GM12878 (cell line): ENCODE data around the gene CXCL6. TPM values are rescaled to one million over a fixed set of nuclear protein-coding genes. Genes with fewer than 3 reads are reported as not detected.

Source experiments
- EGR1 ChIP-seq, 2 experiments: IDR thresholded peaks; 1 replicate in 1 of 2; 2 replicates in 1 of 2; pipeline ENCODE4 v1.6.1; 2011 to 2012; ENCODE audit warnings: low read depth in 2 of 2, low read length in 2 of 2, borderline replicate concordance in 1 of 2, mild to moderate bottlenecking in 1 of 2, moderate library complexity in 1 of 2
- MTA3 ChIP-seq: IDR thresholded peaks from 2 replicates; pipeline ENCODE4 v1.6.1; 2012; ENCODE audit warnings: low read length, inconsistent platforms, borderline replicate concordance
- ZBTB11 ChIP-seq: fragments of 450-650 bp; formaldehyde crosslinking; IDR thresholded peaks from 2 replicates; pipeline ENCODE4 v1.5.0; 2022; ENCODE audit warnings: mild to moderate bottlenecking, missing genetic modification characterization
- ZBTB40 ChIP-seq: fragments of 450-650 bp; IDR thresholded peaks from 2 replicates; pipeline ENCODE4 v1.6.1; 2016; ENCODE audit warnings: mild to moderate bottlenecking, moderate library complexity, borderline replicate concordance
- polyA plus RNA-seq, 11 experiments: library from polyadenylated mRNA; depleted of rRNA in 4 of 11; unstranded in 6 of 11; stranded (reverse) in 5 of 11; fragments of >200 nt; fragmentation: Nextera tagmentation in 4 of 11; fragmentation: Illumina TruSeq in 1 of 11; extraction: Ambion mirVana in 4 of 11; extraction: Trizol in 1 of 11; gene quantifications; 1 replicate in 1 of 11; 2 replicates in 10 of 11; pipeline versions ENCODE4 v1.2.1 to v1.2.3, GENCODE V29; 2011 to 2016; ENCODE audit warnings: inconsistent platforms in 2 of 11, missing spikeins in 2 of 11, low read depth in 1 of 11
- total RNA-seq, 4 experiments: library from RNA; depleted of rRNA in 3 of 4; stranded (reverse); fragments of >200 nt in 3 of 4; fragmentation: Illumina TruSeq in 1 of 4; extraction: Trizol in 1 of 4; gene quantifications; 2 replicates each; pipeline versions ENCODE4 v1.2.1 to v1.2.3, GENCODE V29; 2013 to 2021

Gene CXCL6
- total and polyA plus RNA-seq, 10 of the 15 experiments (the other 5 are each of a cell fraction or from before 2014, with no cell fraction given), result not detected

- TF ChIP-seq ZBTB11 (CRISPR knock-in tag), result no peak
- TF ChIP-seq EGR1 (IDR thresholded peaks at IDR 0.05; ENCODE audit: borderline replicate concordance in 1 of 2, low read depth in 2 of 2, low read length in 2 of 2), result no peak
- no peak for TF ChIP-seq ZBTB40
- no peak for TF ChIP-seq MTA3
These were observed 26.3 kb upstream of the CXCL6 start (continued) for GRCh38 chr4:73810191-73810590.
